ENCODE data around the gene ARHGAP45.
"Not testable (repeated sequence)": the region's sequence is repeated elsewhere in the genome, so short reads cannot be mapped to it uniquely, and the experiment has no call there.

ARHGAP45 gene

GRCh38 chr19:1106841-1107660, 40.1 kb downstream of the ARHGAP45 start:
- no peak for DNase-seq

GRCh38 chr19:1107661-1108261, 40.8 kb downstream of the ARHGAP45 start:
- DNase-seq: no peak

- no peak for DNase-seq
Observed at GRCh38 chr19:1108291-1109031, 41.5 kb downstream of the ARHGAP45 start.

GRCh38 chr19:1109032-1109551, 42.1 kb downstream of the ARHGAP45 start:
- DNase-seq: no peak

GRCh38 chr19:1109697-1110671, 43.0 kb downstream of the ARHGAP45 start:
- no peak for DNase-seq

GRCh38 chr19:1110809-1111640, 44.1 kb downstream of the ARHGAP45 start:
- no peak for DNase-seq

- DNase-seq: no peak
Observed at GRCh38 chr19:1111641-1112267, 44.8 kb downstream of the ARHGAP45 start.

GRCh38 chr19:1112268-1113029, 45.5 kb downstream of the ARHGAP45 start:
- DNase-seq: no peak

GRCh38 chr19:1113030-1113985, 46.3 kb downstream of the ARHGAP45 start:
- peak; percentile 85 for DNase-seq

- no peak for DNase-seq
Observed at GRCh38 chr19:1113986-1114483, 47.1 kb downstream of the ARHGAP45 start.

GRCh38 chr19:1114728-1115127, 47.8 kb downstream of the ARHGAP45 start:
- not testable (repeated sequence) for DNase-seq

GRCh38 chr19:1115646-1116420, 48.9 kb downstream of the ARHGAP45 start:
- DNase-seq: no peak

GRCh38 chr19:1116726-1117581, 50.0 kb downstream of the ARHGAP45 start:
- no peak for DNase-seq

- DNase-seq: no peak
Observed at GRCh38 chr19:1117654-1118053, 50.7 kb downstream of the ARHGAP45 start.

GRCh38 chr19:1118999-1119398, 52.0 kb downstream of the ARHGAP45 start:
- no peak for DNase-seq

- DNase-seq: no peak
Observed at GRCh38 chr19:1119475-1120217, 52.7 kb downstream of the ARHGAP45 start.

Measured in activated naive CD4-positive, alpha-beta T cell treated with anti-CD3 and anti-CD28 coated beads, Interleukin-2, amount 50 U/mL, for 16 hours (primary cell).